Measurements from ENCODE around the gene KAT2B.
A peak's percentile ranks its signal among the peaks of the same experiment; 100 is the strongest.

The KAT2B gene

GRCh38 chr3:20101041-20101440, 60.8 kb downstream of the KAT2B start:
- DNase-seq, result no peak

GRCh38 chr3:20103731-20104130, 63.5 kb downstream of the KAT2B start:
- DNase-seq, result no peak

- peak; percentile 73 for DNase-seq
These were observed 64.0 kb downstream of the KAT2B start for GRCh38 chr3:20104167-20104661.

GRCh38 chr3:20105513-20106280, 65.5 kb downstream of the KAT2B start:
- no peak for DNase-seq

GRCh38 chr3:20107722-20108121, 67.5 kb downstream of the KAT2B start:
- DNase-seq, result no peak

- DNase-seq, result no peak
These were observed 68.6 kb downstream of the KAT2B start for GRCh38 chr3:20108869-20109268.

GRCh38 chr3:20110826-20111225, 70.6 kb downstream of the KAT2B start:
- no peak for DNase-seq

GRCh38 chr3:20111836-20112235, 71.6 kb downstream of the KAT2B start:
- DNase-seq, result no peak

- no peak for DNase-seq
These were observed 80.8 kb downstream of the KAT2B start for GRCh38 chr3:20121088-20121487.

- no peak for DNase-seq
These were observed 82.9 kb downstream of the KAT2B start for GRCh38 chr3:20123131-20123652.

- DNase-seq, result no peak
These were observed 85.0 kb downstream of the KAT2B start for GRCh38 chr3:20125289-20125688.

GRCh38 chr3:20125897-20126296, 85.7 kb downstream of the KAT2B start:
- DNase-seq, result no peak

GRCh38 chr3:20128358-20128757, 88.1 kb downstream of the KAT2B start:
- DNase-seq, result no peak

- DNase-seq, result no peak
These were observed 89.9 kb downstream of the KAT2B start for GRCh38 chr3:20130106-20130505.

GRCh38 chr3:20136231-20136630, 96.0 kb downstream of the KAT2B start:
- DNase-seq, result no peak

GRCh38 chr3:20137647-20138046, 97.4 kb downstream of the KAT2B start:
- DNase-seq, result no peak

- DNase-seq, result no peak
These were observed 100.6 kb downstream of the KAT2B start for GRCh38 chr3:20140881-20141280.

GRCh38 chr3:20141316-20141715, 101.1 kb downstream of the KAT2B start:
- DNase-seq, result no peak

GRCh38 chr3:20141851-20142250, 101.6 kb downstream of the KAT2B start:
- DNase-seq, result no peak

- DNase-seq, result no peak
These were observed 102.3 kb downstream of the KAT2B start for GRCh38 chr3:20142517-20142916.

- DNase-seq, result no peak
These were observed 103.3 kb downstream of the KAT2B start for GRCh38 chr3:20143519-20143918.

- DNase-seq, result no peak
These were observed 105.6 kb downstream of the KAT2B start for GRCh38 chr3:20145874-20146273.

- DNase-seq, result no peak
These were observed 106.1 kb downstream of the KAT2B start for GRCh38 chr3:20146301-20146700.

- DNase-seq, result no peak
These were observed 107.1 kb downstream of the KAT2B start for GRCh38 chr3:20147361-20147760.

GRCh38 chr3:20148466-20148865, 108.2 kb downstream of the KAT2B start:
- no peak for DNase-seq
